ENCODE results near the gene PLD5. TPM values are rescaled to one million over a fixed set of nuclear protein-coding genes. Genes with fewer than 3 reads are reported as not detected.
"Not testable (repeated sequence)": the region's sequence is repeated elsewhere in the genome, so short reads cannot be mapped to it uniquely, and the experiment has no call there.

PLD5 gene
- total RNA-seq, 2 donors from 2014 or later = 0.05 TPM; not detected in 1

DNA sequence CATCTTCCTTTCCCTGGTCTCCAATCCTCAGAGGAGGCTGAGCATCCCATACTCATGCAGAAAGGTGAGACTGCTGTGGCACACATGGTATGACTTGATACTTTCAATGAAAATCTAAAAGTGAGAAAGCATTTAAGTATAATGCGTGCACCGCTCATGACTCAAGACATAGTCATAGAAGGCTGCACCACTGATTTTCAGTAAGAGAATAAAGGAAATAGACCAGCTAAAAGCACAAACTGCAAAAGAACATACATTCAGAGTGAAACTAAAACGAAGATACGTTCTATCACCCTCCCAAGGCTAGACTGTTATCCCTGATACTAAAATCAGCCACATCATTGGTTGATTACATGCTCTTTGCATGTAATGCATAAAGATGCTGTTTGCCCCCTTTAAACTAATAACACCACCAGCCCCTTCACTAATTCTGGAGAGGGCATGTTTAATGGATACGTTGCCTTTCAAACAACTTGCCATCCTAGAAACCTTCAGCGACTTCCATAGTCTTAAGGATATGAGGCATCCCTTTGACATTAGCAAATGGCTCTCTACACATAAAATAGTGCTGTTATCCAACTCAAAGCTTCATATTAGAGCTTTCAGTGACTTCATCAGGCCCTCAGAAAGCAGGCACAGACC is 2.1 kb downstream of the PLD5 start:
- ATAC-seq (no peak), DNase-seq (no peak)
- intact Hi-C loops (cut with DNase I) = no loop called here

DNA sequence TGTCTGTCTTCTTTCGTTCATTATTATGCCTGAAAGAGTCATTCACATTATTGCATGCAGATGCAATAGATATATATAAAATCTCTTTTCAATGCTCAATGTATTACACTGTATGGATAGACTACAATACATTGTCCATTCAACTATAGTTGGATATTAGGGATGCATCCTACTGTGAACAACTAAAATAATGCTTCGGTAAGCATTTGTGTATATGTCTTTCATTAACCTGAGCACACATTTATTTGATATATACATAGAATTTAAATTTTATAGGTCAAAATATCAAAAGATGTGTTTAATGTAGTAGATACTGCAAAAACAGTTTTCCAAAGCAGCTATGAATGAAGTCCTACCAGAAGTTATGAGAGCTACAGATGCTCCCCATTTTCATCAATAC is 8.9 kb downstream of the PLD5 start:
- ATAC-seq = no peak
- intact Hi-C loops (cut with DNase I) = no loop called here
- DNase-seq = no peak

DNA sequence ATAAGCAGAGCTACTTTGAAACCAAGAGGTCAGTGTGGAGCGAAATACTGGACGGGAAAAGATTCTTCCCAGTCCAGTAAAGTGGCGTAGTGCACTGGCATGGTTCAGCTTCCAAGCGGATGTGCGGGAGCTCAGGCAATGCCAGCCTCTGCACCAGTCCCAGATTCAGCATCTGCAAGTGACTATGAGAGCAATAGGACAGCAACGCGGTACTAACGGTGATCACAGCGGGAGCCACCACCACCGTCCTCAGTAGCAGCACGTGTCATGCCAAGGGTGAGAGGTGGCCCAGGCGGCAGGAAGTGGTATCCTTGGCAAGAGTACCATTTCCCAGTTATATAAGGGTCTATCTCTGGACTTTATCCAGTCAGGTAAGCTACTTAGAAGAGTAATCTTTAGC is 17.8 kb downstream of the PLD5 start:
- intact Hi-C loops (cut with DNase I) = no loop called here
- no peak for ATAC-seq
- no peak for DNase-seq

DNA sequence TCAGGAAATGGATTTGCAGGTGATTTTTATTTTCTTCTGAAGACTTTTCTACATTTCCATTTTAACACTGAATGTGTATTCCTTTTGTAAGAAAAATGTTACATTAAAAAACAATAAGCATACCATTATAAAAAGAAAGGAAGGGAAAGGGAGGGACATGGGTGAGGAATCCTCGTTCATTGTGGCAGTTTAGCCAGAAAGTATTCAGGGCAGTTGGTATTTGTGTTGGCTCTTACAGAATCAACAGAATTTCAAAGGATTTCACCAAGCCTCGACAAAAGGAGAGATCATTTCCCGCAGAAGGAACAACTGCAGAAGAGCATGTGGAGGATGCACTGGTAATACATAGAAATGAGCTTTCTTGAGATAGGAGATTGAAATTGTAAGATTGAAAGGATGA is 35.0 kb downstream of the PLD5 start:
- DNase-seq (no peak), ATAC-seq (no peak)
- intact Hi-C loops (cut with DNase I) = no loop called here

DNA sequence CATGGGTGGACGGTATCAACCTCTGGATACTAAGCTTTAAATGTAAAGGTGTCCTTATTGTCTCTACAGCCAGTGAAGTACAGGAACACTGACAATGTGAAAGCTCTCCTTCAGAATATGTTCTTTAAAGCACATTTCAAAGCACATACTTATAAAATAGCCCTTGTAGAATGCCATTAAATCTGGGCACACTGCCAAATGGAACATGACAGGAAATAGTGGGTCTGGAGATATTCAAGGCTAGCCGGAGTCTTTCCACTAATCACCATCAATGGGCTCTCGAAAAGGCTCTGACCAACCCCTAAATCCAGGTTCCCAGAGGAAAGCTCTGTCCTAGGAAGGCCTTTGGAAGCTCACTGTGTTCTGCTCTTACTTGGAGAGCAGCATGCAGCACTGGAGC is 46.6 kb downstream of the PLD5 start:
- DNase-seq (no peak), ATAC-seq (no peak)
- intact Hi-C loops (cut with DNase I) = no loop called here

DNA sequence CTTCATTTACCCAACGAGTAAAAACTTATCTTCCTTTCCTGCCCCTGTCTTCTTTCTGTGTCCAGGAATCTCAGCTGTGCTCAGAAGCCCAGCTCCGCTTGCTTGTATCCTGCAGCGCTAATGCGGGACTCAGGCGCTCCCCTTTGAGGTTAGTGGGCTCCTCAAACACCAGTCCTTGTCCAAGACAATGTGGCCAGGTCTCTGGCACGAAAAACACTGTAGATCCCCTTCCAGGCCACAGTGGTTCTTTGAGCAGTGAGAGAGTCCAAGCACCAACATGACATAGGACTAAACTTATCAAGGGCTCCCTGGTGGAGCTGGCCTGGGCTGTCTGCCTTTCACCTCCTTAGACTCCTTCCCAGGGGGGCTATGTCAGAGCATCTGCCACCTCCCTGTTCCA is 53.7 kb downstream of the PLD5 start:
- DNase-seq = no peak
- ATAC-seq = no peak
- intact Hi-C loops (cut with DNase I) = no loop called here

DNA sequence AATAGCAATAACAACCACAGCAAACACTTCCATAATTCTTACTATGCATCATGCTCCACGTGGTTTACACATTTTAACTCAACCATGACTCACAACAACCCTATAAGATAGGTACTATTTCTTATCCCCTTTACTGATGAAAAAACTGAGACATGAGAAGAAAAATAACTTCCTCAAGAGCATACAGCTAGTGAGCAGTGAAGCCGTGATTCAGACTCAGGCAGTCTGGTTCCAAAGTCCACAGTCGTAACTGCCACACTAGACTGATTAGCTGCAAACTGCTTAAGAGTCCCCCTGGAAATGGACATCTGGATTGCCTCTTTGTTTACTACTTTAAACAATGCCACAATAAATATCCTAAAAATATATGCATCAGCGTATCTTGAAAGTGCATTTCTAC is 55.7 kb downstream of the PLD5 start:
- DNase-seq (no peak), ATAC-seq (no peak)
- intact Hi-C loops (cut with DNase I) = loop anchor here in 1 of 2 donors (5.0 kb wide), 1 partner anchor 854 kb away; no protein-coding TSS in a partner anchor

DNA sequence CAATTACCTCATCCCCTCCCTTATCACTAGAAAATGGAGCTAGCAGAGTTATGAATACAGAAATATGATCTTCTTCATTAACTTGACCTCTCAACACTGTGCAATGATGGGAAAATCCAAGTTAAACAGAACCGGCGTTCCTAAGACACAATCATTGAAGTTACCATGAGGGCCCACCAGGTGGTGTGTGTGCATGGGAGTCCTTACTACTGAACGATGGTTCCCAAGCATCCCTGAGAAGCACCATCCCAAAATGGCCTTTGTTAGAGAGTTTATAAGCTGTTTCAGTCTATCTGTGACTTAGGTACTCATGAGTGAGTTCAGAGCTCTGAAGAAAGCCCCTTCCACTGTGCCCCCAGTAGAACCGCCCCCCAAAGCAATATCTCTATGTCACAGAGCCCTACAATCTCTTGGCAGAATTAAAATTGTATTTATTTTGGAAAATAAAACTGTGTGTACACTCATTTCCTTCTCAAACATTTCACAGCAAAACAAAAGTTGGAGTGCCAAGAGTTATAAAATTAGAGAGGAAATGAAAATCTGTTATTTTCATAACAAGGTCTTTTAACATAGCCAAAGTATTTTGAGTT is 56.8 kb downstream of the PLD5 start:
- ATAC-seq (peak; percentile 71 to 78), DNase-seq (no peak)
- intact Hi-C loops (cut with DNase I) = loop anchor here in 1 of 2 donors (5.0 kb wide), 1 partner anchor 855 kb away; no protein-coding TSS in a partner anchor

DNA sequence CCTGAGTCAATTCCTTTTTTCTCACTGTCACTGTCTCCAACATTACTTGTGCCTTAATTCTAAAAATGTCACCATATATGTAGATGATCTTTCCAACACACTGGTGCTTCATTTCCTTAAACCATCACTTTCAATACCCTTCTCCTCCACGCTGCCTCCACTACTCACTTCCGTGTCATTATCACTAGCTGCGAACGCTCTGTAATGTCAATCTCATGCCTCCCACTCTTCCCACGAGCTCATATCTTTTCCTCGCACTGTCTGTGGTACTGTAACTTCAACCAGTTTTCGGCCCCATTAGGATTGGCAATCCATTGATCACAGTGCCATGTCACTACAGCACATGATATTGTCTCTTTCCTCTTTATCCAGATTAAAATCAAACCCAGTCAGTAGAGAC is 61.6 kb downstream of the PLD5 start:
- intact Hi-C loops (cut with DNase I) = no loop called here
- DNase-seq (no peak), ATAC-seq (no peak)

DNA sequence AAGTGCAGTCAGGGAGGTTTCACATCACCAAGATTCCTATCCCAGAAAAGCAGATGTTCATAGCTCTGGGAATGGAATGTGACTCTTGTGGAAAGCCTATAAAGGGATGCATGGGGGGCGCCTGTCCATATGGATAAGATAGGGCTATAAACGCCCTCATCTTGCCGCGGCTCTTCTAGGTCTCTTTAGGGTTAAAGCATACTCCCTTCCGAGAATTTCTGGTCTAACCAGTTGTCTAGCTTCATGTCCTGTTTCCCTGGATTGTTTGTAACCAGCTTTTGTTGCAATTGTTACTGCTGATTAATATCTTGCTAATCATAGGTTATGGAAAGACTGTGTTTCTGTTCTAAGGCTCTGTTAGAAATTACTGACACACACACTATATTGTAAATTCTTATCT is 64.8 kb downstream of the PLD5 start:
- DNase-seq; ATAC-seq; intact Hi-C loops (cut with DNase I): not testable (repeated sequence)

DNA sequence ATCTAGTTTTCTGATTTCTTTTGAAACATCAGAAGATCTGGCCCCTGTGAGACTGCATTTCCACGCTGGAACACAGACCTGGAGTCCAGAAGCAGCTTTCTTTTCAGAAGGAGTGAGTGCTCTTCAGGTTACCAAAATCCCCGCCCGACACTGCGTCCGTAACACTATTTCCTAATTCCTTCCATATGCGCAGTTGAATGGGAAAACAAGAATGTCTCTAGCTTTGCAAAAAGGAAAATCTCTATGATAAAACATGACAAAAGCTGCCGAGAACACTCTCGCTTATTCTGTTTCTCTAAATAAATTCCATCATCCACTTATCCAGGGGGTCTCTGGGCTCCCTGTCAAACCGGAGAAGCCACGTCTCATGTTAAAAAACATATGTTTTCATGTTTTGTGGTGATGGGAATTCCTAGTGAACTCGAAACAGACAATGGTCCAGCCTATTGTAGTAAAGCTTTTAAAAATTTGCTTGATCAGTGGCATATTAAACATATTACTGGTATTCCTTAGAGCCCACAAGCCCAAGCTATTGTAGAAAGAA is 67.7 kb downstream of the PLD5 start:
- DNase-seq = no peak
- ATAC-seq = no peak
- intact Hi-C loops (cut with DNase I) = no loop called here

DNA sequence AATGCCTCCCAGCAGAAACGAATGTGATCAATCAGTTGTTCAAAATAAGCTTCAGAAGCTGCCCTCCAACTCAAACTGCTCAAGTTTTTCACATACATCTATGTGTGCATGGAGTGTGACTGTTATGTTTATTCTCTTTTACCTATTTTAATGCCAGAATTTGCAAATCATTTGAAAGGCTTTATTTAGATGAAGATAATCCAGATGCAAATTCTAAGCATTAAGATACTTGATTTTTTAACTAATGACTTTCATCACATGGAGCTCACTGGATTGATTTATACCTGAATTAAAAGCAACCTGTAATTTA is 69.5 kb downstream of the PLD5 start:
- ATAC-seq = no peak
- DNase-seq = no peak
- intact Hi-C loops (cut with DNase I) = no loop called here

DNA sequence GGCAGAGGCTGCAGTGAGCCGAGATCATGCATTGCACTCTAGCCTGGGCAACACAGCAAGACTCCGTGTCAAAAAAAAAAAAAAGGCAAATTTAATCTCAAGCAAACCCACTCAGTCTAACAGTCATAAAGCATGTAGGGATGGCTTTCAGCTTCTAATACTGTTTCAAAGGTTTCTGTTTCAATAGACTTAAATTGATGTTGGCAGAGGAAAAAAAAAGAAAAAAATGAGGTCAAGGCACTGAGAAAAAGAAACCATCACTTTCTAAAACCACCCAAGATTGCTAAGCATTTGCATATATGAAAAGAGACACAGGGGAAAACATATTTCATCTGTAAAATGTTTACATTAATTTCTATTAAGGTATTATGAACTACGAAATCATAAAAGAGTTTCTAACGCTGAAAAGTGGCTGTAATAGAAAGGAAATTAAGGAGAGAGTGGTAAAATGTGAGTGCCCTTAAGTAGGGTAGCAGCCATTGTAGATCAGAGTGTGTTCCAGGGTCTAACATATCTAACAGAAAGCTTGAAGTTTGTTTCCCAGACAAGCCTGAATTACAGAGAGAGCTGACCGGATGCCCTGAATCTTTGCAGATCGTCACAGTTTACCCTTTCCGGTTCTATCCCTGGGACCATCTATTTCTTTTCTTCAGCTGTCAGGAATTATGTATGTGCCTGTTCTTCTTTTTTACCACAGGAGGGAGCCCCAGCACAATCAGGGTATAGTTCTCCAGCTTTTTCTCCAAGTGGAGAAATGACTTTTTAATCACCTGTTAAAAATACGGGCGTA is 70.0 kb downstream of the PLD5 start:
- ATAC-seq (peak in 1 of 2 donors; percentile 34), DNase-seq (no peak)
- intact Hi-C loops (cut with DNase I) = no loop called here

DNA sequence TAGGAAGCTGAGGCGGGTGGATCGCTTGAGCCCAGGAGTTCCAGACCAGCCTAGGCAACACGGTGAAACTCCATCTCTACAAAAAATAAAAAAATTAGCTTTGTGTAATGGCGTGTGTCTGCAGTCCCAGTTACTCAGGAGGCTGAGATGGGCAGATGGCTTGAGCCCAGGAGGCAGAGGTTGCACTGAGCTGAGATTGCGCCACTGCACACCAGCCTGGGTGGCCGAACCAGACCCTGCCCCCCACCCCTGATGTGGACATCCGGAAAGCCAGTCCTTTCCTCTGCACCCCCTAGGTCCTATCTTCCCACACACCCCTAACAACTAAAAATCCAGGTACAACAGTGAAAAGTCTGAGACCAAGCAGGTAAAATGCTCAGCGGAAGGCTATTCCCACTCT is 71.9 kb downstream of the PLD5 start:
- DNase-seq = no peak
- no peak for ATAC-seq
- intact Hi-C loops (cut with DNase I) = no loop called here

DNA sequence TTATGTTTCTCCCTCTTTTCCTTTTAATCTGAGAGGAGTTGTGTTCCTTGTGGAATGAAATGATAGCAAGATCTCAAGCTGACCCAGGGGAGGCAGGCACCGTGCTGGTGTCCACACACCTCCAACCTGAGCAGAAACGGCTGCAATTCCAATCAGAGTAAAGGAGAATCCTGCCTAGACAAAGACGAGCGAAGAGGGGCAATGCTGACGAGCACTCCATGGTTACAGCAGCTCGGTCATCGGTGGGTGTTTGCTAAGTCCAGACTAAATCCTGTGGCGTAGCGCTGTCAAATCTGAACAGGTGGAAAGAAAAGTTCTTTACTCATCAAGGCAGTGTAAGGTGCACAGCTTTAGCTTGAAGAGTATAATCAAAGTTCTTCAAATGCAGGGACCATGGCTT is 74.8 kb downstream of the PLD5 start:
- ATAC-seq (no peak), DNase-seq (no peak)
- intact Hi-C loops (cut with DNase I) = no loop called here

DNA sequence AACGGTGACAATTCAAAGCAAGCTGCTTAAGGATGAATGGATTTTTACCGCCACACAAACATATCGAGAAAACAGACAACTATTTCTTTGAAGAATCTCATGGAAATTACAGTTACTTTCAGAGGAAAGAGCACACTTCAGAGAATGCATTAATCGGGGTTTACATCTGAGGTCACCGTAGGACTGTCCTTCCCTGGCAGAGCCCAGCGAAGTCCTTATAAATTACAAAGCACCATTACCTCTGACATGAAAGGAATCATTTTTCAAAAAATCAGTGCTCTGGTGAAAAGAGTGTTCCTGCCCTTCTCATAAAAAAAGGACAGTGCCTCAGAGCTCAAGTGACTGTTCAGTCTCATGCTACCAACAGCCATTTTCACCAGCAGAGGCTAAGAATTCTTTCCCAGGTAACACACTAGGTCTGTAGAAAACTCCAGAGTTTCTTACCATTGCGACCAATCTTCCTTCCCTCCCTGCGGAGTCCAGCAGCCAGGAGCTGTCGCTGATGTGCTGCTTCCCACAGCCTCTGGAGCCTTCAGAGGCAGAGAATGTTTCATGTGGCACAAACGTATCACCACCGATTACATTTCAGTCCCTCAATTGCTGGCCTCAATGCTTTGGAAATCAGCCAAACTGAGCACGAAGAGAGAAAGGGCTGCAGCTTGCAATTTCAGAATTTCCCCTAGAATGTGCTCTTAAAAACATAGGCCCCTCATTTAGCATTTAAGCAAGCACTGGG is 75.4 kb downstream of the PLD5 start:
- intact Hi-C loops (cut with DNase I) = no loop called here
- no peak for DNase-seq
- no peak for ATAC-seq

DNA sequence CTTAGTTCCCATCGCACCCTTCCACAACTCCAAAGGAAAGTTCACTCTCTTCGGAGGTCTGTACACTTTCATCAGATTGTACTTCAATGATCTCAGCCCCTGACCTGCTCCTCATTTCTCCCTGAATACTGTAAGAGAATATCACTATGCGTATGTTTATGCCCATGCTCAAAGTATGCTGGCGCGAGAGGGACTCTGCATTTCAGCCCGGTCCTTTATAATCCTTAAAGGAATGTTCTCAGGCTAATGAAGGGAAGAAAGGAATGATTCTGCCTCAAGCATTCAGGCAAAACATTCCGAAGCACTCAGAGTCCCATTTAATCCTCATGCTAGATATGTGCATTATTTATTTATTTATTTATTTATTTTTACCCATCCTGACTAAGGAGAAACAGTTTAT is 76.8 kb downstream of the PLD5 start:
- no peak for ATAC-seq
- DNase-seq = no peak
- intact Hi-C loops (cut with DNase I) = no loop called here

DNA sequence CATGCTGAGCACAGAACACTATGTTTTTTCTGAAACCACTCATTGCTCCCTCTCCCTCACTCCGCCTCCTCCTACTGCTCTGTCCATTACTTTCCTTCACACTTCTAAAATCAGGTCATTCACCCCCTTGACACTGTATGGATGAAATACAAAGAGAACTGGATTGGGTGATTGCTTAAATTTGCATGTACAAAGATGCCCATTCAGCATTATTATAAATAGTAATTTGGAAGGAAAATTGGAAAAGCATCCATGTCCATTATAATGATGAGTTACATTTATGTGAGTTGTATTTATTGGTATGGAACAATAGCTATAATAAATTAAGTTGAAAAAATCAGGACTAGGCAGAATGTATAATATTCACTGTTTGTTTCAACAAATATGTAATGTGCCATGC is 83.7 kb downstream of the PLD5 start:
- intact Hi-C loops (cut with DNase I) = no loop called here
- no peak for ATAC-seq
- no peak for DNase-seq

DNA sequence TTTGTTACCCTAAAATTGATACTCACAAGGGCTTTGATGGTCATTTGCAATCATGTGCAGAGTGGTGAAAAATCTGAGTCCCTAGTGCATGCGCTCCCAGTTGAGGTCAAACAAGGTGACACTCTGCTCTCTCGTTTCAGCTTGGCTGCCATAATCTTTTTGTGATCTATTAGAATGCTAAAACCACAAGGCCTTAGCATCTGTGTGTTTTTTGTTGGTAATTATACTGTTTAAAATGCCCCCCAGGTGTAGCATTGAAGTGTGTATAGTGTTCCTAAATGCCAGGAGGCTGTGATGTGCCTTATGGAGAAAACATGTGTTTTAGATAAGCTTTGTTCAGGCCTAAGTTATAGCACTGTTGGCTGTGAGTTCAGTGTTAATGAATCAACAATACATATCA is 89.3 kb downstream of the PLD5 start:
- DNase-seq = no peak
- no peak for ATAC-seq
- intact Hi-C loops (cut with DNase I) = no loop called here
